GM12865 (cell line): Measurements from ENCODE around the gene THAP7.

ENCODE experiments used
- DNase-seq: peaks from one replicate; pipeline ENCODE4 v3.0.0; 2010; ENCODE audit warnings: low read depth
- H3K4me3 ChIP-seq: 2 replicates; pipeline ENCODE4 v1.5.1; 2011; ENCODE audit warnings: mild to moderate bottlenecking, low read depth, low read length, control low read depth
- CTCF ChIP-seq: IDR thresholded peaks from 2 replicates; pipeline ENCODE4 v1.5.1; 2011; ENCODE audit warnings: low read length, control low read depth, low read depth, inconsistent platforms; ENCODE audit not compliant: insufficient read depth; ENCODE audit errors: missing control alignments

Gene THAP7

GRCh38 chr22:20979243-20979809 lies 22.6 kb downstream of the THAP7 start:
- no peak for TF ChIP-seq CTCF
- DNase-seq, result peak; percentile 83

GRCh38 chr22:20978419-20978818 lies 23.5 kb downstream of the THAP7 start:
- TF ChIP-seq CTCF, result no peak
- no peak overlapping the region for H3K4me3 ChIP-seq
- DNase-seq, result no peak

More at GRCh38 chr22:20979243-20979809, 22.6 kb downstream of the THAP7 start:
- no peak overlapping the region for H3K4me3 ChIP-seq

- TF ChIP-seq CTCF, result no peak
- no peak for DNase-seq
- no peak overlapping the region for H3K4me3 ChIP-seq
Observed at GRCh38 chr22:20977516-20978170, 24.3 kb downstream of the THAP7 start.

GRCh38 chr22:20977019-20977418 lies 24.9 kb downstream of the THAP7 start:
- DNase-seq, result no peak
- no peak for TF ChIP-seq CTCF
- H3K4me3 ChIP-seq, result no peak overlapping the region

- TF ChIP-seq CTCF, result no peak
- H3K4me3 ChIP-seq, result no peak overlapping the region
- no peak for DNase-seq
Observed at GRCh38 chr22:20976291-20976877, 25.5 kb downstream of the THAP7 start.

GRCh38 chr22:20975541-20976290 lies 26.2 kb downstream of the THAP7 start:
- no peak for TF ChIP-seq CTCF
- DNase-seq, result no peak

More at GRCh38 chr22:20975541-20976290, 26.2 kb downstream of the THAP7 start:
- no peak overlapping the region for H3K4me3 ChIP-seq
